Measurements from ENCODE around the gene TXN.

The TXN gene

GRCh38 chr9:110256380-110257096, at the start of gene TXN:
TSS of gene TXN (minus strand) at chr9:110256507. CDS start at chr9:110256435, 72 bp downstream.
- DNase-seq (ENCODE audit: low spot score), result peak; percentile 89

- DNase-seq (ENCODE audit: low spot score), result no peak
Observed at GRCh38 chr9:110303133-110303532, 46.8 kb upstream of the TXN start.

- no peak for DNase-seq (ENCODE audit: low spot score)
Observed at GRCh38 chr9:110298043-110298605, 41.8 kb upstream of the TXN start.

- DNase-seq (ENCODE audit: low spot score), result no peak
Observed at GRCh38 chr9:110293248-110293647, 36.9 kb upstream of the TXN start.

GRCh38 chr9:110291921-110292557, 35.7 kb upstream of the TXN start:
- no peak for DNase-seq (ENCODE audit: low spot score)

- DNase-seq (ENCODE audit: low spot score), result no peak
Observed at GRCh38 chr9:110290001-110290400, 33.7 kb upstream of the TXN start.

GRCh38 chr9:110288503-110288902, 32.2 kb upstream of the TXN start:
- DNase-seq (ENCODE audit: low spot score), result no peak

GRCh38 chr9:110287289-110287680, 31.0 kb upstream of the TXN start:
- no peak for DNase-seq (ENCODE audit: low spot score)

GRCh38 chr9:110284211-110284844, 28.0 kb upstream of the TXN start:
- DNase-seq (ENCODE audit: low spot score), result no peak

- no peak for DNase-seq (ENCODE audit: low spot score)
Observed at GRCh38 chr9:110283751-110284150, 27.4 kb upstream of the TXN start.

GRCh38 chr9:110282739-110283081, 26.4 kb upstream of the TXN start:
- DNase-seq (ENCODE audit: low spot score), result no peak

GRCh38 chr9:110282018-110282738, 25.9 kb upstream of the TXN start:
- peak; percentile 4 for DNase-seq (ENCODE audit: low spot score)

GRCh38 chr9:110278080-110278707, 21.9 kb upstream of the TXN start:
- DNase-seq (ENCODE audit: low spot score), result no peak

GRCh38 chr9:110276781-110277180, 20.5 kb upstream of the TXN start:
- no peak for DNase-seq (ENCODE audit: low spot score)

- DNase-seq (ENCODE audit: low spot score), result no peak
Observed at GRCh38 chr9:110270211-110270995, 14.1 kb upstream of the TXN start.

GRCh38 chr9:110266795-110267194, 10.5 kb upstream of the TXN start:
- DNase-seq (ENCODE audit: low spot score), result no peak

GRCh38 chr9:110261632-110262031, 5.3 kb upstream of the TXN start:
- DNase-seq (ENCODE audit: low spot score), result no peak

GRCh38 chr9:110260911-110261310, 4.6 kb upstream of the TXN start:
- no peak for DNase-seq (ENCODE audit: low spot score)

GRCh38 chr9:110259566-110259965, 3.3 kb upstream of the TXN start:
- DNase-seq (ENCODE audit: low spot score), result no peak

GRCh38 chr9:110258690-110259091, 2.4 kb upstream of the TXN start:
- no peak for DNase-seq (ENCODE audit: low spot score)

GRCh38 chr9:110257956-110258355, 1.6 kb upstream of the TXN start:
- DNase-seq (ENCODE audit: low spot score), result no peak

Data from globus pallidus (tissue), 1 donor.